DND-41 (cell line): ENCODE measurements around the gene TBC1D10A.
"Not testable (repeated sequence)": the region's sequence is repeated elsewhere in the genome, so short reads cannot be mapped to it uniquely, and the experiment has no call there.

Experiments used
- ATAC-seq: fragments of 200-7000 bp; cut with Tn5 transposase; 3 replicates; pipeline ENCODE4 v1.9.1; 2021; ENCODE audit warnings: low read depth; ENCODE audit not compliant: insufficient read depth
- DNase-seq: peaks from one replicate; pipeline ENCODE4 v3.0.0-alpha.2; 2020
- H2AFZ ChIP-seq: 2 replicates; pipeline ENCODE4 v1.6.0; 2012; ENCODE audit warnings: low read depth, low read length
- H3K27ac ChIP-seq: 2 replicates; pipeline ENCODE4 v1.5.1; 2012; ENCODE audit warnings: low read length, inconsistent platforms
- H3K27me3 ChIP-seq: fragments of 200-600 bp; sonication (generic); 2 replicates; pipeline ENCODE4 v1.6.0; 2012; ENCODE audit warnings: low read length, mild to moderate bottlenecking, inconsistent platforms; ENCODE audit not compliant: insufficient read depth, poor library complexity
- H3K36me3 ChIP-seq: 2 replicates; pipeline ENCODE4 v1.5.1; 2012; ENCODE audit warnings: low read length, inconsistent platforms; ENCODE audit not compliant: insufficient read depth
- H3K4me1 ChIP-seq: 2 replicates; pipeline ENCODE4 v1.5.1; 2012; ENCODE audit warnings: mild to moderate bottlenecking, low read length; ENCODE audit not compliant: insufficient read depth
- H3K4me2 ChIP-seq: 2 replicates; pipeline ENCODE4 v1.6.0; 2012; ENCODE audit warnings: mild to moderate bottlenecking, moderate library complexity, low read length, inconsistent platforms; ENCODE audit not compliant: insufficient read depth
- H3K4me3 ChIP-seq, 2 experiments: fragments of 200-600 bp in 1 of 2; shearing (Covaris generic) in 1 of 2; 2 replicates each; pipeline ENCODE4 v1.5.1; 2012 to 2016; ENCODE audit warnings: inconsistent platforms in 2 of 2, low read length in 2 of 2, mild to moderate bottlenecking in 2 of 2, low read depth in 1 of 2, moderate library complexity in 1 of 2
- H3K79me2 ChIP-seq: 2 replicates; pipeline ENCODE4 v1.6.0; 2012; ENCODE audit warnings: low read length, inconsistent platforms; ENCODE audit not compliant: insufficient read depth
- H3K9ac ChIP-seq: 2 replicates; pipeline ENCODE4 v1.6.0; 2012; ENCODE audit warnings: low read depth, mild to moderate bottlenecking, inconsistent platforms, low read length, moderate library complexity
- H3K9me3 ChIP-seq: 2 replicates; pipeline ENCODE4 v1.5.1; 2012; ENCODE audit warnings: low read length, moderate library complexity, mild to moderate bottlenecking, inconsistent platforms; ENCODE audit not compliant: insufficient read depth, severe bottlenecking
- H4K20me1 ChIP-seq: 2 replicates; pipeline ENCODE4 v1.6.0; 2012; ENCODE audit warnings: low read length; ENCODE audit not compliant: insufficient read depth
- EZH2 ChIP-seq: IDR thresholded peaks from 3 replicates; pipeline ENCODE4 v1.6.1; 2012; ENCODE audit warnings: borderline replicate concordance, low read depth, mild to moderate bottlenecking, moderate library complexity, low read length, inconsistent platforms; ENCODE audit not compliant: severe bottlenecking
- TF ChIP-seq, protein P1 (sequence below): IDR thresholded peaks from 2 replicates; pipeline ENCODE4 v1.5.1; 2012; ENCODE audit warnings: borderline replicate concordance, low read length, moderate library complexity, mild to moderate bottlenecking; ENCODE audit not compliant: poor library complexity, severe bottlenecking; ENCODE audit errors: extremely low read depth

The TBC1D10A gene

GRCh38 chr22:30338802-30339201 is 12.1 kb upstream of the TBC1D10A start:
- H3K27me3 ChIP-seq, result no peaks in the 10 kb centered on the region
- no peaks in the 10 kb centered on the region for H3K4me1 ChIP-seq
- TF ChIP-seq EZH2, result no peak
- no peaks in the 10 kb centered on the region for H3K79me2 ChIP-seq
- peaks cover 3% of the 10 kb centered on the region; the same call in 1 of the 2 replicates for H4K20me1 ChIP-seq
- DNase-seq (no peak), ATAC-seq (no peak)
- peaks cover 98% of the 10 kb centered on the region for H3K36me3 ChIP-seq
- H3K4me2 ChIP-seq, result no peak overlapping the region
- no peak overlapping the region for H2AFZ ChIP-seq
- no peak overlapping the region for H3K27ac ChIP-seq
- no peak overlapping the region for H3K9ac ChIP-seq
- H3K4me3 ChIP-seq, result no peak overlapping the region
- H3K9me3 ChIP-seq, result no peaks in the 10 kb centered on the region

GRCh38 chr22:30338341-30338740 is 11.6 kb upstream of the TBC1D10A start:
- not testable (repeated sequence) for H2AFZ ChIP-seq, H4K20me1 ChIP-seq, H3K27ac ChIP-seq, H3K4me2 ChIP-seq, DNase-seq, H3K4me1 ChIP-seq, H3K27me3 ChIP-seq, H3K4me3 ChIP-seq, H3K9ac ChIP-seq, H3K9me3 ChIP-seq, ATAC-seq, H3K79me2 ChIP-seq
- H3K36me3 ChIP-seq, result peaks cover 98% of the 10 kb centered on the region

DNA sequence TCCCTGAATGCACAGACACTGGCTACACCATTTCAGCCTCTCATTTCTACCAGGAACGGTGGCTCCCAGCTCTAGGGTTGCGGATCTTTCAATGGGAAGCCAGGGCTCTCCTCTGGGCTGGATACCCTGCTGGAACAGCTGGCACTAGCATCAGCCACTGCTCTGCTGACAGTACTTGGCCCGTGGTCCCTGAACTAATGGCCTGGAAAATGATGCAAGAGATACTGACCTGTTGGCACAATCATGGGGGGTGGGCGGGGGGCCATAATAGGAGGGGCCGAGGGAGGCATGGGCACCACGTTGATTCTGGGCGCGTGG is 10.7 kb upstream of the TBC1D10A start:
- H3K4me1 ChIP-seq, result no peaks in the 10 kb centered on the region
- no peak for ATAC-seq

GRCh38 chr22:30336752-30337460 is 10.2 kb upstream of the TBC1D10A start:
- H3K36me3 ChIP-seq, result peaks cover 96% of the 10 kb centered on the region
- H3K4me1 ChIP-seq, result no peaks in the 10 kb centered on the region
- TF ChIP-seq, protein P1, sequence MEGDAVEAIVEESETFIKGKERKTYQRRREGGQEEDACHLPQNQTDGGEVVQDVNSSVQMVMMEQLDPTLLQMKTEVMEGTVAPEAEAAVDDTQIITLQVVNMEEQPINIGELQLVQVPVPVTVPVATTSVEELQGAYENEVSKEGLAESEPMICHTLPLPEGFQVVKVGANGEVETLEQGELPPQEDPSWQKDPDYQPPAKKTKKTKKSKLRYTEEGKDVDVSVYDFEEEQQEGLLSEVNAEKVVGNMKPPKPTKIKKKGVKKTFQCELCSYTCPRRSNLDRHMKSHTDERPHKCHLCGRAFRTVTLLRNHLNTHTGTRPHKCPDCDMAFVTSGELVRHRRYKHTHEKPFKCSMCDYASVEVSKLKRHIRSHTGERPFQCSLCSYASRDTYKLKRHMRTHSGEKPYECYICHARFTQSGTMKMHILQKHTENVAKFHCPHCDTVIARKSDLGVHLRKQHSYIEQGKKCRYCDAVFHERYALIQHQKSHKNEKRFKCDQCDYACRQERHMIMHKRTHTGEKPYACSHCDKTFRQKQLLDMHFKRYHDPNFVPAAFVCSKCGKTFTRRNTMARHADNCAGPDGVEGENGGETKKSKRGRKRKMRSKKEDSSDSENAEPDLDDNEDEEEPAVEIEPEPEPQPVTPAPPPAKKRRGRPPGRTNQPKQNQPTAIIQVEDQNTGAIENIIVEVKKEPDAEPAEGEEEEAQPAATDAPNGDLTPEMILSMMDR, result no peak
- no peak for TF ChIP-seq EZH2
- H3K27ac ChIP-seq, result no peak overlapping the region
- H3K9me3 ChIP-seq, result no peaks in the 10 kb centered on the region
- H2AFZ ChIP-seq, result no peak overlapping the region
- H3K4me2 ChIP-seq, result no peak overlapping the region
- H3K9ac ChIP-seq, result no peak overlapping the region
- ATAC-seq, result no peak
- H4K20me1 ChIP-seq, result peaks cover 3% of the 10 kb centered on the region; the same call in 1 of the 2 replicates
- H3K79me2 ChIP-seq, result no peaks in the 10 kb centered on the region
- no peak overlapping the region for H3K4me3 ChIP-seq
- no peak for DNase-seq
- no peaks in the 10 kb centered on the region for H3K27me3 ChIP-seq

More for the DNA sequence above, 10.7 kb upstream of the TBC1D10A start:
- Histone ChIP-seq H3K4me3 (no peak overlapping the region), H2AFZ (no peak overlapping the region), H3K27ac (no peak overlapping the region), H3K4me2 (no peak overlapping the region), H3K9ac (no peak overlapping the region), H3K27me3 (no peaks in the 10 kb centered on the region), H4K20me1 (peaks cover 3% of the 10 kb centered on the region; the same call in 1 of the 2 replicates), H3K36me3 (peaks cover 98% of the 10 kb centered on the region), H3K9me3 (no peaks in the 10 kb centered on the region), H3K79me2 (no peaks in the 10 kb centered on the region)
- TF ChIP-seq EZH2, result no peak
- TF ChIP-seq, protein P1, result no peak
- DNase-seq, result no peak
